MCF 10A (cell line): ENCODE results near the gene CELF4. TPM values are rescaled to one million over a fixed set of nuclear protein-coding genes. Genes with fewer than 3 reads are reported as not detected.

Source experiments
- BruUV-seq: library from RNA; stranded (reverse); fragments of 400-500 nt; replicated peaks from 2 replicates; lab custom pipeline; 2021; lab: Mats Ljungman, UMichigan
- CTCF ChIA-PET: fragments of 300-600 bp; sonication (Branson Sonifier 250); formaldehyde crosslinking; extraction: SDS; loops from one replicate; lab custom pipeline; 2021; ENCODE audit warnings: antibody characterized with exemption, inconsistent platforms; lab: Yijun Ruan, JAX
- POLR2A ChIA-PET: fragments of 300-600, 350-650 bp; sonication (Branson Sonifier 250); formaldehyde crosslinking; extraction: SDS; loops from one replicate; lab custom pipeline; 2020; ENCODE audit warnings: antibody characterized with exemption, inconsistent platforms; lab: Yijun Ruan, JAX
- DNase-seq: peaks from one replicate; pipeline ENCODE4 v3.0.0-alpha.2; 2018; ENCODE audit not compliant: unreplicated experiment
- H3K27ac Mint-ChIP-seq: one replicate; pipeline ENCODE4 v1.8.0; 2022; ENCODE audit warnings: mild to moderate bottlenecking, low read depth, mixed read lengths; ENCODE audit not compliant: unreplicated experiment
- H3K27me3 Mint-ChIP-seq: one replicate; pipeline ENCODE4 v1.8.0; 2022; ENCODE audit warnings: mixed read lengths; ENCODE audit not compliant: insufficient read depth, unreplicated experiment
- H3K36me3 Mint-ChIP-seq: one replicate; pipeline ENCODE4 v1.8.0; 2022; ENCODE audit warnings: mild to moderate bottlenecking, moderate library complexity, mixed read lengths; ENCODE audit not compliant: insufficient read depth, unreplicated experiment
- H3K4me1 Mint-ChIP-seq: one replicate; pipeline ENCODE4 v1.8.0; 2022; ENCODE audit warnings: mixed read lengths; ENCODE audit not compliant: insufficient read depth, unreplicated experiment
- H3K4me3 Mint-ChIP-seq: one replicate; pipeline ENCODE4 v1.8.0; 2022; ENCODE audit warnings: mild to moderate bottlenecking, moderate library complexity, mixed read lengths; ENCODE audit not compliant: unreplicated experiment
- H3K9me3 Mint-ChIP-seq: one replicate; pipeline ENCODE4 v1.8.0; 2022; ENCODE audit warnings: mixed read lengths; ENCODE audit not compliant: unreplicated experiment
- CTCF ChIP-seq: fragments of 200-600 bp; IDR thresholded peaks from one replicate; pipeline ENCODE4 v1.8.0; 2022; ENCODE audit warnings: antibody characterized with exemption, mild to moderate bottlenecking; ENCODE audit not compliant: unreplicated experiment
- intact Hi-C: fragments of 100-400 bp; cut with micrococcal nuclease; formaldehyde crosslinking; loops from 2 replicates; pipeline ENCODE4 v1.14.1; 2022
- total RNA-seq: library from RNA; stranded (reverse); gene quantifications from 2 replicates; pipeline ENCODE4 v1.2.3, GENCODE V29; 2022

The CELF4 gene
- total RNA-seq, 1 experiment from 2014 or later = not detected

DNA sequence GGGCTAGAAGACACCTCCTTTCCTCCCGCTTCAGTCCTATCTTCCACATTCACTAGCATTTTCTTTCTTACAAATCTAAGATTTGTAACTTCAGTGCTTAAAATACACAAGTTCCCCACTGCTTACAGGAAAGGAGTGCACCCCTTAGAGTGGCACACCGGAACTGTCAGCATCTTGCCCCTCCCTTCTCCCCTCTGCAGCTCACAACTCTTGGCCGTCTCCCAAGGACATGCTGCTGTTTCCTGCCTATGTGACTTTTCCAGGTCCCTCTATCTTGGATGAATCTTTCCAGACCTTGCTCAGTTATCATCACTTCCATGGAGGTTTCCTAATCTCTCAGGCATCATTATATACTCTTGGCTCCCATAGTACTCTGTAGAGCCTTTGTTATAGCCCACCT lies 334.8 kb downstream of the CELF4 start:
- intact Hi-C loops = no loop called here
- ChIA-PET CTCF (no interaction called here), POLR2A (no interaction called here)
- no peak for TF ChIP-seq CTCF
- H3K36me3 Mint-ChIP-seq = no peaks in the 10 kb centered on the region
- no peaks in the 10 kb centered on the region for H3K4me1 Mint-ChIP-seq
- no peak overlapping the region for H3K4me3 Mint-ChIP-seq
- DNase-seq = no peak
- H3K27ac Mint-ChIP-seq = no peak overlapping the region
- BruUV-seq = no TSS peak
- H3K27me3 Mint-ChIP-seq = no peaks in the 10 kb centered on the region
- no peaks in the 10 kb centered on the region for H3K9me3 Mint-ChIP-seq

DNA sequence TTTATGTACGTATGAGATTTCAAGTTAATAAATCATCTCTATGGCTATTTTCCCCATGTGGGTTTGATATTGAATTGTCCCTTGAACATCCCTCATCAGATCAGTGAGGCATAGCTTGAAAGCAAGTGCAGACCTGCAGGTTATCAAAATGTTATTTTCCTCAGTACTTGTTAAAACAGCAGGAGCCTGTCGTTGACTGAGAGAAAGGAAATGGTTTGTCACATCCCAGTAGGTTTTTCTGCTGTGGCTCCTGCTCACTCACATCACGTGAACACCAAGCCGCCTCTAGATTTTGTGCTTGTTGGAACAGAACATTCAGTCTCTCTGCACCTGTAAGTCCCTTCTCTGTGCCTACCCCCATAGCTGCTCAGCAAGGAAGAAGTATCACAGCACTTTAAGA lies 340.3 kb downstream of the CELF4 start:
- H3K27me3 Mint-ChIP-seq = no peaks in the 10 kb centered on the region
- POLR2A ChIA-PET = no interaction called here
- H3K4me3 Mint-ChIP-seq = no peak overlapping the region
- no peaks in the 10 kb centered on the region for H3K36me3 Mint-ChIP-seq
- H3K9me3 Mint-ChIP-seq = no peaks in the 10 kb centered on the region
- no TSS peak for BruUV-seq
- H3K4me1 Mint-ChIP-seq = no peaks in the 10 kb centered on the region
- no peak overlapping the region for H3K27ac Mint-ChIP-seq
- no peak for DNase-seq
- intact Hi-C loops = no loop called here
- no peak for TF ChIP-seq CTCF
- CTCF ChIA-PET = no interaction called here

- no peaks in the 10 kb centered on the region for H3K4me1 Mint-ChIP-seq
- no peak overlapping the region for H3K4me3 Mint-ChIP-seq
- CTCF ChIA-PET = interaction anchor here (0.5 kb wide), 1 partner anchor 8 kb away, joined by 3 read pairs; no protein-coding TSS in a partner anchor
- H3K27me3 Mint-ChIP-seq = no peaks in the 10 kb centered on the region
- no peaks in the 10 kb centered on the region for H3K36me3 Mint-ChIP-seq
- DNase-seq = no peak
- TF ChIP-seq CTCF = no peak
- H3K27ac Mint-ChIP-seq = no peak overlapping the region
- BruUV-seq = no TSS peak
- intact Hi-C loops = no loop called here
- H3K9me3 Mint-ChIP-seq = no peaks in the 10 kb centered on the region
- POLR2A ChIA-PET = no interaction called here
Measured at GRCh38 chr18:37222999-37223378, 342.6 kb downstream of the CELF4 start.

GRCh38 chr18:37222354-37222998 lies 343.1 kb downstream of the CELF4 start:
- no peaks in the 10 kb centered on the region for H3K36me3 Mint-ChIP-seq
- no peaks in the 10 kb centered on the region for H3K27me3 Mint-ChIP-seq
- BruUV-seq = no TSS peak
- H3K27ac Mint-ChIP-seq = no peak overlapping the region
- no peak for DNase-seq
- H3K4me3 Mint-ChIP-seq = no peak overlapping the region
- ChIA-PET POLR2A (no interaction called here), CTCF (no interaction called here)
- no peak for TF ChIP-seq CTCF
- intact Hi-C loops = no loop called here
- no peaks in the 10 kb centered on the region for H3K9me3 Mint-ChIP-seq
- no peaks in the 10 kb centered on the region for H3K4me1 Mint-ChIP-seq
